ENCODE measurements around the gene TEX51. TPM values are rescaled to one million over a fixed set of nuclear protein-coding genes. Genes with fewer than 3 reads are reported as not detected.

TEX51 gene
- total and polyA plus RNA-seq, 2 of the 4 experiments (the other 2 are of a cell fraction), result not detected

DNA sequence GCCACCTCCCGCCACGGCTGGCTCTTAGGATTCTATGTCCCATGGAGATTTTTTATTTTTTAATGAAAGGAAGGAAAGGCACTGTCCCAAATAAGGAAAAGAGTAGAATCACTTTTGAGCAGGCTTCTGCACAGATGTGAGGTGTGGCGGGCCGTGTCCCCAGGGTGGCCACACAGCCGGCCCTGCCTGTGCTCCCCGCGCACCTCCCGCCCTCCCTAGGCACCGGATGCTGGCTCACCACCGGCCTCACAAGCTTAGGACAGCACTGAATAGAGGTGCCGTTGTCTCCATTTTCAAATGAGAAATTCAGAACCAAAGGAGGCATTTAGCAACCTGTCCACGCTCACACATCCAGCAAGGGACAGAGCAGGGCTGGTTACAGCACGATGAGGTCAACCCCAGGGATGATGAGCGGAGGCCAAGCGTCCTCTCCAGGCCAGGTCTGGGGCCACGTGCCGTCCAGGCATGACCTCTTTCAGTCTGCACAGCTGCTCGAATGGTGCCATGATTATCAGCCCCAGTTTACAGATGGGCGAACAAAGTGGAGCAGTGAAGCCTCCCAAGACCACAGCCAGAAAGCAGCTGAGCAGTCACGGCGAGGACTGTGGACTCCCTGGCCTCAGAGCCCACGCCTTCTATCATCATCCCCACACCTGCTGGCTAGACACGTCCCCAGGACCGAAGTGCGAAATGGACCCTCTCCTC is 20.7 kb upstream of the TEX51 start:
- Histone ChIP-seq H3K56ac (ENCODE audit: extremely low read depth, insufficient read depth, low read length) (no peak overlapping the region), H3K14ac (replicated peaks; ENCODE audit: low read depth, low read length) (no peak overlapping the region), H3K9me1 (ENCODE audit: insufficient read depth, low read length) (0 out of 2 replicates have a peak, but pooled peaks cover 4% of the 10 kb centered on the region), H3K79me1 (ENCODE audit: low read depth in 1 of 2, low read length in 2 of 2) (no peaks in the 10 kb centered on the region), H4K8ac (ENCODE audit: low read depth in 2 of 2, low read length in 2 of 2) (no peak overlapping the region), H2AK5ac (ENCODE audit: low read depth, low read length) (no peak overlapping the region), H4K20me1 (ENCODE audit: insufficient read depth, low read length) (no peaks in the 10 kb centered on the region), H3K4ac (ENCODE audit: low read depth, low read length) (no peak overlapping the region), H3K9me3 (ENCODE audit: control insufficient read depth, insufficient read depth, low read length) (no peaks in the 10 kb centered on the region), H4K5ac (ENCODE audit: low read depth, low read length) (no peak overlapping the region), H3K23ac (ENCODE audit: low read depth, low read length) (no peak overlapping the region), H3K36me3 (ENCODE audit: control insufficient read depth, insufficient read depth, low read length) (no peaks in the 10 kb centered on the region), H4K91ac (ENCODE audit: insufficient read depth, low read depth, low read length) (no peak overlapping the region), H3K27ac (ENCODE audit: insufficient read depth, low read length) (no peak overlapping the region), H3K9ac (ENCODE audit: low read depth, low read length) (no peak overlapping the region), H2BK120ac (ENCODE audit: low read depth, low read length) (no peak overlapping the region), H3K4me1 (ENCODE audit: control insufficient read depth, insufficient read depth, low read length) (no peaks in the 10 kb centered on the region), H3K18ac (ENCODE audit: low read depth, low read length) (no peak overlapping the region), H2AK9ac (replicated peaks; ENCODE audit: low read depth, low read length, poor library complexity) (peak overlapping the region; percentile 52), H2BK20ac (ENCODE audit: low read depth, low read length) (no peak overlapping the region), H2AFZ (replicated peaks; ENCODE audit: low read length, poor library complexity) (peak overlapping the region; percentile 49), H3K4me3 (ENCODE audit: insufficient read depth, low read depth, low read length) (no peak overlapping the region), H2BK5ac (ENCODE audit: low read depth, low read length, poor library complexity, severe bottlenecking) (no peak overlapping the region), H2BK15ac (ENCODE audit: low read depth, low read length) (no peak overlapping the region), H3K27me3 (ENCODE audit: control insufficient read depth, insufficient read depth, low read length) (no peaks in the 10 kb centered on the region; the same call in none of the 2 replicates), H3K4me2 (ENCODE audit: low read depth, low read length) (no peak overlapping the region)
- BruUV-seq (replicated peaks), result no TSS peak
- POLR2A ChIA-PET (ENCODE audit: unreplicated experiment), result no interaction called here
- in situ Hi-C loops (cut with MboI; ENCODE audit: low sequenced_read_pairs), result no loop called here
- intact Hi-C loops (cut with micrococcal nuclease), result no loop called here
- ATAC-seq (ENCODE audit: low read depth), result no peak
- DNase-seq, result no peak
- dilution Hi-C loops (cut with HindIII; ENCODE audit: low sequenced_read_pairs, unreplicated experiment), result no loop called here
- CTCF ChIA-PET, result no interaction called here
- WGBS, 2 experiments (ENCODE audit: extremely low coverage in 2 of 2, insufficient read length in 1 of 2), result 72% methylated on average over 6 of the region's 25 CpGs; no CpG with 5 or more reads in 1 of the 2 experiments
- TF ChIP-seq SMC3 (IDR thresholded peaks at IDR 0.05; ENCODE audit: low read depth, low read length) (no peak), CHD1 (IDR thresholded peaks at IDR 0.05; ENCODE audit: low read depth, low read length) (no peak), FOS (IDR thresholded peaks at IDR 0.05; ENCODE audit: low read depth, low read length) (no peak), NFE2L2 (IDR thresholded peaks at IDR 0.05; ENCODE audit: low read depth, low read length) (no peak), CEBPB (IDR thresholded peaks at IDR 0.05; ENCODE audit: low read depth, low read length) (no peak), RFX5 (IDR thresholded peaks at IDR 0.05; ENCODE audit: low read depth, low read length) (no peak), MAFK (IDR thresholded peaks at IDR 0.05; ENCODE audit: low read depth, low read length) (no peak), RCOR1 (IDR thresholded peaks at IDR 0.05; ENCODE audit: insufficient replicate concordance, low read length) (no peak), MXI1 (IDR thresholded peaks at IDR 0.05; ENCODE audit: borderline replicate concordance, low read depth, low read length) (no peak), MAZ (IDR thresholded peaks at IDR 0.05; ENCODE audit: borderline replicate concordance, low read depth, low read length) (no peak), RAD21 (IDR thresholded peaks at IDR 0.05; ENCODE audit: low read length) (no peak), BHLHE40 (IDR thresholded peaks at IDR 0.05; ENCODE audit: low read depth, low read length) (no peak), POLR2A (IDR thresholded peaks at IDR 0.05; ENCODE audit: low read depth, low read length) (no peak)
- TF ChIP-seq, protein P1, sequence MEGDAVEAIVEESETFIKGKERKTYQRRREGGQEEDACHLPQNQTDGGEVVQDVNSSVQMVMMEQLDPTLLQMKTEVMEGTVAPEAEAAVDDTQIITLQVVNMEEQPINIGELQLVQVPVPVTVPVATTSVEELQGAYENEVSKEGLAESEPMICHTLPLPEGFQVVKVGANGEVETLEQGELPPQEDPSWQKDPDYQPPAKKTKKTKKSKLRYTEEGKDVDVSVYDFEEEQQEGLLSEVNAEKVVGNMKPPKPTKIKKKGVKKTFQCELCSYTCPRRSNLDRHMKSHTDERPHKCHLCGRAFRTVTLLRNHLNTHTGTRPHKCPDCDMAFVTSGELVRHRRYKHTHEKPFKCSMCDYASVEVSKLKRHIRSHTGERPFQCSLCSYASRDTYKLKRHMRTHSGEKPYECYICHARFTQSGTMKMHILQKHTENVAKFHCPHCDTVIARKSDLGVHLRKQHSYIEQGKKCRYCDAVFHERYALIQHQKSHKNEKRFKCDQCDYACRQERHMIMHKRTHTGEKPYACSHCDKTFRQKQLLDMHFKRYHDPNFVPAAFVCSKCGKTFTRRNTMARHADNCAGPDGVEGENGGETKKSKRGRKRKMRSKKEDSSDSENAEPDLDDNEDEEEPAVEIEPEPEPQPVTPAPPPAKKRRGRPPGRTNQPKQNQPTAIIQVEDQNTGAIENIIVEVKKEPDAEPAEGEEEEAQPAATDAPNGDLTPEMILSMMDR (conservative IDR thresholded peaks at IDR 0.05; ENCODE audit: low read depth, low read length), result no peak
- TF ChIP-seq, protein P2, sequence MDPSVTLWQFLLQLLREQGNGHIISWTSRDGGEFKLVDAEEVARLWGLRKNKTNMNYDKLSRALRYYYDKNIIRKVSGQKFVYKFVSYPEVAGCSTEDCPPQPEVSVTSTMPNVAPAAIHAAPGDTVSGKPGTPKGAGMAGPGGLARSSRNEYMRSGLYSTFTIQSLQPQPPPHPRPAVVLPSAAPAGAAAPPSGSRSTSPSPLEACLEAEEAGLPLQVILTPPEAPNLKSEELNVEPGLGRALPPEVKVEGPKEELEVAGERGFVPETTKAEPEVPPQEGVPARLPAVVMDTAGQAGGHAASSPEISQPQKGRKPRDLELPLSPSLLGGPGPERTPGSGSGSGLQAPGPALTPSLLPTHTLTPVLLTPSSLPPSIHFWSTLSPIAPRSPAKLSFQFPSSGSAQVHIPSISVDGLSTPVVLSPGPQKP (IDR thresholded peaks at IDR 0.05; ENCODE audit: borderline replicate concordance, low read depth, low read length), result no peak
- TF ChIP-seq, protein P3, sequence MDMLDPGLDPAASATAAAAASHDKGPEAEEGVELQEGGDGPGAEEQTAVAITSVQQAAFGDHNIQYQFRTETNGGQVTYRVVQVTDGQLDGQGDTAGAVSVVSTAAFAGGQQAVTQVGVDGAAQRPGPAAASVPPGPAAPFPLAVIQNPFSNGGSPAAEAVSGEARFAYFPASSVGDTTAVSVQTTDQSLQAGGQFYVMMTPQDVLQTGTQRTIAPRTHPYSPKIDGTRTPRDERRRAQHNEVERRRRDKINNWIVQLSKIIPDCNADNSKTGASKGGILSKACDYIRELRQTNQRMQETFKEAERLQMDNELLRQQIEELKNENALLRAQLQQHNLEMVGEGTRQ (IDR thresholded peaks at IDR 0.05; ENCODE audit: low read depth, low read length), result no peak

Measured in IMR-90 (cell line).